ENCODE measurements around the gene MINDY4B.

Gene MINDY4B

GRCh38 chr3:150847433-150847832 is 57.8 kb downstream of the MINDY4B start (continued):
- no peak for TF ChIP-seq ZNF2 (tag by site-specific recombination; IDR thresholded peaks at IDR 0.05)
- TF ChIP-seq ZNF133 (tag by site-specific recombination; IDR thresholded peaks at IDR 0.05), result no peak

GRCh38 chr3:150844484-150844883 is 60.8 kb downstream of the MINDY4B start:
- Histone ChIP-seq H3K9me3 (ENCODE audit: control insufficient read depth, insufficient read depth, low read depth, low read length) (no peaks in the 10 kb centered on the region), H3K4me3 (ENCODE audit: low read depth, low read length) (no peak overlapping the region), H3K27ac (ENCODE audit: extremely low read depth, low read depth, low read length) (no peak overlapping the region), H3K4me1 (ENCODE audit: control insufficient read depth, insufficient read depth, low read length) (no peaks in the 10 kb centered on the region), H3K36me3 (ENCODE audit: control insufficient read depth in 2 of 2, insufficient read depth in 1 of 2, low read length in 2 of 2) (no peaks in the 10 kb centered on the region)
- ChIA-PET CTCF (no interaction called here), POLR2A (no interaction called here)
- no peak for TF ChIP-seq ZNF223 (tag by site-specific recombination; IDR thresholded peaks at IDR 0.05)
- TF ChIP-seq ZNF423 (tag by site-specific recombination; IDR thresholded peaks at IDR 0.05), result no peak
- TF ChIP-seq ZNF266 (tag by site-specific recombination; IDR thresholded peaks at IDR 0.05; ENCODE audit: low read depth), result no peak
- no peak for TF ChIP-seq ZNF510 (tag by site-specific recombination; IDR thresholded peaks at IDR 0.05; ENCODE audit: insufficient replicate concordance)
- no peak for TF ChIP-seq PRDM4 (tag by site-specific recombination; IDR thresholded peaks at IDR 0.05)
- TF ChIP-seq ZNF776 (tag by site-specific recombination; IDR thresholded peaks at IDR 0.05; ENCODE audit: borderline replicate concordance), result no peak
- no peak for TF ChIP-seq REST (tag by site-specific recombination; IDR thresholded peaks at IDR 0.05)
- TF ChIP-seq ZNF10 (tag by site-specific recombination; IDR thresholded peaks at IDR 0.05), result no peak
- no peak for TF ChIP-seq ZNF292 (tag by site-specific recombination; IDR thresholded peaks at IDR 0.05; ENCODE audit: borderline replicate concordance, low read depth)
- no peak for TF ChIP-seq ZNF341 (tag by site-specific recombination; IDR thresholded peaks at IDR 0.05; ENCODE audit: low read depth)
- TF ChIP-seq ZBTB20 (tag by site-specific recombination; IDR thresholded peaks at IDR 0.05), result no peak
- TF ChIP-seq BCL11B (tag by site-specific recombination; IDR thresholded peaks at IDR 0.05; ENCODE audit: low read depth), result no peak
- TF ChIP-seq ZFHX2 (tag by site-specific recombination; conservative IDR thresholded peaks at IDR 0.05), result no peak
- TF ChIP-seq ZNF426 (tag by site-specific recombination; IDR thresholded peaks at IDR 0.05), result no peak
- TF ChIP-seq ZNF121 (tag by site-specific recombination; IDR thresholded peaks at IDR 0.05), result no peak
- TF ChIP-seq ZBTB17 (tag by site-specific recombination; IDR thresholded peaks at IDR 0.05), result no peak
- no peak for TF ChIP-seq ZBTB26 (tag by site-specific recombination; optimal IDR thresholded peaks at IDR 0.05)
- no peak for TF ChIP-seq ZNF248 (tag by site-specific recombination; IDR thresholded peaks at IDR 0.05)
- TF ChIP-seq ZFP69B (tag by site-specific recombination; IDR thresholded peaks at IDR 0.05), result no peak
